ENCODE measurements around the gene ISG15. TPM values are rescaled to one million over a fixed set of nuclear protein-coding genes. Genes with fewer than 3 reads are reported as not detected.

The ISG15 gene
- total and polyA plus RNA-seq, 9 of the 15 experiments (the other 6 are each of a cell fraction or from before 2014, with no cell fraction given): 0.40 to 58.3 (median 12.2) TPM

DNA sequence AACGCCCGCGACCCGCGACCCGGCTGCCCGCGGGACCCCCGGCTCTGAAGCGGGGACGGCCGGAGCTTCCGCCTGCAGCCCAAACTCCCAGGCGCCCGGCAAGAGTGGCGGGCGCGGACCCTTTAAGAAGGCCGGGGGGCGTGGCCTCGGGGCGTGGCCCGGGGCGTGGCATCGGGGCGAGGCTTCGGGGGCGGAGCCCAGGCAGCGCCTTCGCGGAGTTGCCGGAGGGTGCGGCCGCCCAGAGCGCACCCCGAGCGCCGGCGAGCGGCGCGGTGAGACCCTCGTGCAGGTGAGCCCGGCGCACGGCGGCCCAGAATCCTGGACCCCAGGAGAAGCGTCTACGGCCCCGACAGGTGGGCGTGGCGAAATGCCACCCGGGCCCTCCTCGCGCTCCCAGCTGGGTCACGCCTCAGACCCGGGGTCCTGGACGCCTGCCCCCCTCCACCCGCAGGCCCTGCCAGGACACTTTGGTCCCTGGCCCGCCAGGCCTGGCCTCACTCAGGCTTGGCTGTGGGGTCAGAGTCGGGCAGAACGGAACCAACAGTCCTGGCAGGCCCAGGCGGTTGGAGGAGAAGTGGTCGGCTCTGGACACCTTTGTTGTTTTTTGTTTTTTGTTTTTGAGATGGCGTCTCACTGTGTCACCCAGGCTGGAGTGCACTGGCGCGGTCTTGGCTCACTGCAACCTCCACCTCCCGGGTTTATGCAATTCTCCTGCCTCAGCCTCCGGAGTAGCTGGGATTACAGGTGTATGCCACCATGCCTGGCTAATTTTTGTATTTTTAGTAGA is 46.4 kb downstream of the ISG15 start (continued):
- TF ChIP-seq CBFB (CRISPR knock-in tag; IDR thresholded peaks at IDR 0.05) (no peak), SMARCC2 (IDR thresholded peaks at IDR 0.05; ENCODE audit: low read depth) (no peak), ZNF583 (CRISPR knock-in tag; IDR thresholded peaks at IDR 0.05) (0 out of 2 replicates have a peak, but pooled peaks have one; percentile 54), PRMT5 (CRISPR knock-in tag; IDR thresholded peaks at IDR 0.05) (no peak), NBN (IDR thresholded peaks at IDR 0.05; ENCODE audit: low read depth) (no peak), CREBBP (IDR thresholded peaks at IDR 0.05; ENCODE audit: low read depth, low read length) (no peak), TEAD2 (tag; IDR thresholded peaks at IDR 0.05) (no peak), CHCHD3 (CRISPR knock-in tag; IDR thresholded peaks at IDR 0.05) (no peak), NRF1 (conservative IDR thresholded peaks at IDR 0.05 in 1 of 2, IDR thresholded peaks at IDR 0.05 in 1 of 2) (peak; percentile 49 to 55; a peak in 2 of 4 replicates), RBM34 (IDR thresholded peaks at IDR 0.05; ENCODE audit: borderline replicate concordance, insufficient read depth, low read length) (no peak), E2F5 (CRISPR knock-in tag; IDR thresholded peaks at IDR 0.05) (no peak), FOS (IDR thresholded peaks at IDR 0.05; ENCODE audit: extremely low read depth, insufficient read length) (no peak), ZNF408 (CRISPR knock-in tag; IDR thresholded peaks at IDR 0.05; ENCODE audit: low read depth) (no peak), NELFE (IDR thresholded peaks at IDR 0.05; ENCODE audit: insufficient read depth, insufficient read length) (no peak), ZBTB5 (IDR thresholded peaks at IDR 0.05) (no peak)
- TF ChIP-seq, protein P1, sequence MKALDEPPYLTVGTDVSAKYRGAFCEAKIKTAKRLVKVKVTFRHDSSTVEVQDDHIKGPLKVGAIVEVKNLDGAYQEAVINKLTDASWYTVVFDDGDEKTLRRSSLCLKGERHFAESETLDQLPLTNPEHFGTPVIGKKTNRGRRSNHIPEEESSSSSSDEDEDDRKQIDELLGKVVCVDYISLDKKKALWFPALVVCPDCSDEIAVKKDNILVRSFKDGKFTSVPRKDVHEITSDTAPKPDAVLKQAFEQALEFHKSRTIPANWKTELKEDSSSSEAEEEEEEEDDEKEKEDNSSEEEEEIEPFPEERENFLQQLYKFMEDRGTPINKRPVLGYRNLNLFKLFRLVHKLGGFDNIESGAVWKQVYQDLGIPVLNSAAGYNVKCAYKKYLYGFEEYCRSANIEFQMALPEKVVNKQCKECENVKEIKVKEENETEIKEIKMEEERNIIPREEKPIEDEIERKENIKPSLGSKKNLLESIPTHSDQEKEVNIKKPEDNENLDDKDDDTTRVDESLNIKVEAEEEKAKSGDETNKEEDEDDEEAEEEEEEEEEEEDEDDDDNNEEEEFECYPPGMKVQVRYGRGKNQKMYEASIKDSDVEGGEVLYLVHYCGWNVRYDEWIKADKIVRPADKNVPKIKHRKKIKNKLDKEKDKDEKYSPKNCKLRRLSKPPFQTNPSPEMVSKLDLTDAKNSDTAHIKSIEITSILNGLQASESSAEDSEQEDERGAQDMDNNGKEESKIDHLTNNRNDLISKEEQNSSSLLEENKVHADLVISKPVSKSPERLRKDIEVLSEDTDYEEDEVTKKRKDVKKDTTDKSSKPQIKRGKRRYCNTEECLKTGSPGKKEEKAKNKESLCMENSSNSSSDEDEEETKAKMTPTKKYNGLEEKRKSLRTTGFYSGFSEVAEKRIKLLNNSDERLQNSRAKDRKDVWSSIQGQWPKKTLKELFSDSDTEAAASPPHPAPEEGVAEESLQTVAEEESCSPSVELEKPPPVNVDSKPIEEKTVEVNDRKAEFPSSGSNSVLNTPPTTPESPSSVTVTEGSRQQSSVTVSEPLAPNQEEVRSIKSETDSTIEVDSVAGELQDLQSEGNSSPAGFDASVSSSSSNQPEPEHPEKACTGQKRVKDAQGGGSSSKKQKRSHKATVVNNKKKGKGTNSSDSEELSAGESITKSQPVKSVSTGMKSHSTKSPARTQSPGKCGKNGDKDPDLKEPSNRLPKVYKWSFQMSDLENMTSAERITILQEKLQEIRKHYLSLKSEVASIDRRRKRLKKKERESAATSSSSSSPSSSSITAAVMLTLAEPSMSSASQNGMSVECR (CRISPR knock-in tag; IDR thresholded peaks at IDR 0.05): peak; percentile 68
- TF ChIP-seq, protein P2, sequence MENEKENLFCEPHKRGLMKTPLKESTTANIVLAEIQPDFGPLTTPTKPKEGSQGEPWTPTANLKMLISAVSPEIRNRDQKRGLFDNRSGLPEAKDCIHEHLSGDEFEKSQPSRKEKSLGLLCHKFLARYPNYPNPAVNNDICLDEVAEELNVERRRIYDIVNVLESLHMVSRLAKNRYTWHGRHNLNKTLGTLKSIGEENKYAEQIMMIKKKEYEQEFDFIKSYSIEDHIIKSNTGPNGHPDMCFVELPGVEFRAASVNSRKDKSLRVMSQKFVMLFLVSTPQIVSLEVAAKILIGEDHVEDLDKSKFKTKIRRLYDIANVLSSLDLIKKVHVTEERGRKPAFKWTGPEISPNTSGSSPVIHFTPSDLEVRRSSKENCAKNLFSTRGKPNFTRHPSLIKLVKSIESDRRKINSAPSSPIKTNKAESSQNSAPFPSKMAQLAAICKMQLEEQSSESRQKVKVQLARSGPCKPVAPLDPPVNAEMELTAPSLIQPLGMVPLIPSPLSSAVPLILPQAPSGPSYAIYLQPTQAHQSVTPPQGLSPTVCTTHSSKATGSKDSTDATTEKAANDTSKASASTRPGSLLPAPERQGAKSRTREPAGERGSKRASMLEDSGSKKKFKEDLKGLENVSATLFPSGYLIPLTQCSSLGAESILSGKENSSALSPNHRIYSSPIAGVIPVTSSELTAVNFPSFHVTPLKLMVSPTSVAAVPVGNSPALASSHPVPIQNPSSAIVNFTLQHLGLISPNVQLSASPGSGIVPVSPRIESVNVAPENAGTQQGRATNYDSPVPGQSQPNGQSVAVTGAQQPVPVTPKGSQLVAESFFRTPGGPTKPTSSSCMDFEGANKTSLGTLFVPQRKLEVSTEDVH (IDR thresholded peaks at IDR 0.05; ENCODE audit: low read depth, partially characterized antibody): no peak
